ENCODE results near the gene GABARAP. TPM values are rescaled to one million over a fixed set of nuclear protein-coding genes. Genes with fewer than 3 reads are reported as not detected.

Gene GABARAP
- total RNA-seq (100 to 1,000 TPM; 440 to 567 (median 501) TPM), polyA plus RNA-seq (100 to 1,000 TPM; 540 to 733 TPM)
- long read RNA-seq, donor 1, transcript GABARAP-201 (4 exons, 1,634 nt), result major isoform, 109 of 110 reads
- long read RNA-seq, donor 1, partial matches to known transcripts, result 0 of 110 reads
- long read RNA-seq, donor 1, other reads (novel, unspliced or antisense), result 0 of 110 reads
- long read RNA-seq, donor 2, transcript GABARAP-201 (4 exons, 1,634 nt), result major isoform, 170 of 184 reads
- long read RNA-seq, donor 2, partial matches to known transcripts, result 0 of 184 reads
- long read RNA-seq, donor 2, other reads (novel, unspliced or antisense), result 9 of 184 reads
- long read RNA-seq, donor 3, transcript GABARAP-201 (4 exons, 1,634 nt), result major isoform, 66 of 69 reads
- long read RNA-seq, donor 3, partial matches to known transcripts, result 0 of 69 reads
- long read RNA-seq, donor 3, other reads (novel, unspliced or antisense), result 1 of 69 reads

DNA sequence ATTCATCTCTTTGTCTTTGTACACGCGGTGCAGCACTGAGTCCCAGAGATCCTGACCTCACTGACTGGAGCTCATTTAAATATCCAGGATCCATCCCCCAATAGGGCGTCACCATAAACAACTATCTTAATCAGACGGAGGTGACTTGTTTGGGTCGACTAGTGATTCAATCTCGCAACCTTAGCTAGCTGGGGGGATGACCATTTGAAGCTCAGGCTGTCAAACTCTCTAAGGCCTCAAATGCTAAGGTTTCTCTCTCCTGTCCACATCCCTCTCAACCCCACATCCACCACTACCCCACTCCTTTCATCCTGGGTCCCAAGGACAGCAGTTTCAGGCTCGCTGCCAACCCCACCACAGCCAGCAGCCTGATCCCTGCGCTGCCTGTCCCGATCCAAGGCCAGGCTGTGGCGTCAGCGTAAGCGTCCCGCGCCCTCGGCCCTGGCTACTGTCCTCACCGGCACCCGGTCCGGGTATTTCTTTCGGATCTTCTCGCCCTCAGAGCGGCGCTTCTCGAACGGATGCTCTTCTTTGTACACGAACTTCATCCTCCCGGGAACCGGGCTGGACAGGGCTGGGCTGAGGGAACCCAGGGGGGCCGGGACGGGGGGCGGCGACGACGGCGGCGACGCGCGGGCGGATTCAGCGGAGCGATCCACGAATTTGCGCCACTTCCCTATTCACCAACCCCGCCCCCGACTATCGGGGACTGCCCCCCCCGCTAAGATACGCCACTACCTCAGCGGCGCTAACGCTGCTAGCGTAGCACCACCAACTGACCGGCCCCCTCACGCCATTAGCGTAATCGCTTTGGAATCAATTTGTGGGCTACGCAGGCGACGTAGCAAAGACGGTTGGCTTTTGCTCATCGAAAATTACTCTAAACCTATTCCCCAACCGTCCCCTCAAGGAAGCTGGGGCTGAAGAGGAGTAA lies at the start of gene GABARAP:
TSS of gene GABARAP (minus strand) at position 667 of the 934 bp plus-strand sequence. CDS start at position 548, 119 bp downstream.
- 0 to 1% methylated on average over 62 of the region's 62 CpGs for WGBS, 2 donors
- Histone ChIP-seq H3K27me3 (no peaks in the 10 kb centered on the region), H3K4me1 (peaks cover 14 to 39% (median 33%) of the 10 kb centered on the region in 9 donors), H3K9me3 (no peaks in the 10 kb centered on the region), H3K36me3 (peaks cover 0 to 50% (median 15%) of the 10 kb centered on the region in 9 donors), H3K27ac (peak within 1 kb of the TSS; percentile 88 to 100 (median 96)), H3K4me3 (peak within 1 kb of the TSS; percentile 68 to 97 (median 84))
- ATAC-seq, result peak; percentile 28 to 66 (median 51)
- intact Hi-C loops (cut with DNase I), result loop anchor here in 2 of 10 donors (2.0 to 5.0 kb wide), 2 partner anchors 65 kb away; partner anchors contain the start of gene EIF5A (in 2 of the 2)
- peak; percentile 96 to 97 for DNase-seq
- TF ChIP-seq, protein P1, sequence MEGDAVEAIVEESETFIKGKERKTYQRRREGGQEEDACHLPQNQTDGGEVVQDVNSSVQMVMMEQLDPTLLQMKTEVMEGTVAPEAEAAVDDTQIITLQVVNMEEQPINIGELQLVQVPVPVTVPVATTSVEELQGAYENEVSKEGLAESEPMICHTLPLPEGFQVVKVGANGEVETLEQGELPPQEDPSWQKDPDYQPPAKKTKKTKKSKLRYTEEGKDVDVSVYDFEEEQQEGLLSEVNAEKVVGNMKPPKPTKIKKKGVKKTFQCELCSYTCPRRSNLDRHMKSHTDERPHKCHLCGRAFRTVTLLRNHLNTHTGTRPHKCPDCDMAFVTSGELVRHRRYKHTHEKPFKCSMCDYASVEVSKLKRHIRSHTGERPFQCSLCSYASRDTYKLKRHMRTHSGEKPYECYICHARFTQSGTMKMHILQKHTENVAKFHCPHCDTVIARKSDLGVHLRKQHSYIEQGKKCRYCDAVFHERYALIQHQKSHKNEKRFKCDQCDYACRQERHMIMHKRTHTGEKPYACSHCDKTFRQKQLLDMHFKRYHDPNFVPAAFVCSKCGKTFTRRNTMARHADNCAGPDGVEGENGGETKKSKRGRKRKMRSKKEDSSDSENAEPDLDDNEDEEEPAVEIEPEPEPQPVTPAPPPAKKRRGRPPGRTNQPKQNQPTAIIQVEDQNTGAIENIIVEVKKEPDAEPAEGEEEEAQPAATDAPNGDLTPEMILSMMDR (IDR thresholded peaks at IDR 0.05), result no peak

DNA sequence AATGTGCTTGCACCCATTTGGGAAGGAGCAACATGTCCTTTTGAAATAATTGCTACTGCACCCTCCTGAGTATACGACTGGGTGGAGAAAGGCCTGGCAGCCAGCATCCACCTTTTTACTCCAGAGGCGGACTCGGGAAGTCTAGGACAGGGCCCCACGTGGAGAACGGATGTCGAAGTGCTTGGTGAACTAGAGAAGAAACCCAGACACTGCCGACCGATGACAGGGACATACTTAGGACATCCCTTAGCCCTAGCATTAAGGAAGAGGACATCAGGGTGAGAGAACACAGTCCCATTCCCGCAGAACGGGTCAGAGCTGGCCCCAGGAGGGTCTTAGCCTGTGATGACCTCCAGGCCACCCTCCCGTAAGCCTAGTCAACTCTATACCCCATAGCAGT lies 48.4 kb upstream of the GABARAP start:
- intact Hi-C loops (cut with DNase I), result loop anchor here in 4 of 10 donors (10.0 kb wide), 2 partner anchors 236 to 246 kb away; partner anchors contain the start of gene SLC16A11 (in 2 of the 4)
- DNase-seq (no peak), ATAC-seq (peak in 5 of 8 donors; percentile 2 to 14 (median 5))
- WGBS, 2 donors, result 39 to 42% methylated on average over 11 of the region's 11 CpGs
- TF ChIP-seq, protein P1 (IDR thresholded peaks at IDR 0.05), result no peak
- Histone ChIP-seq H3K9me3 (no peaks in the 10 kb centered on the region), H3K4me3 (no peak overlapping the region), H3K4me1 (peaks cover 18 to 65% (median 48%) of the 10 kb centered on the region in 9 donors), H3K36me3 (peaks cover 0 to 22% (median 2%) of the 10 kb centered on the region in 9 donors), H3K27ac (peak overlapping the region in 7 of 10 donors; percentile 3 to 51 (median 22)), H3K27me3 (peaks cover 0 to 77% (median 39%) of the 10 kb centered on the region in 7 donors)

DNA sequence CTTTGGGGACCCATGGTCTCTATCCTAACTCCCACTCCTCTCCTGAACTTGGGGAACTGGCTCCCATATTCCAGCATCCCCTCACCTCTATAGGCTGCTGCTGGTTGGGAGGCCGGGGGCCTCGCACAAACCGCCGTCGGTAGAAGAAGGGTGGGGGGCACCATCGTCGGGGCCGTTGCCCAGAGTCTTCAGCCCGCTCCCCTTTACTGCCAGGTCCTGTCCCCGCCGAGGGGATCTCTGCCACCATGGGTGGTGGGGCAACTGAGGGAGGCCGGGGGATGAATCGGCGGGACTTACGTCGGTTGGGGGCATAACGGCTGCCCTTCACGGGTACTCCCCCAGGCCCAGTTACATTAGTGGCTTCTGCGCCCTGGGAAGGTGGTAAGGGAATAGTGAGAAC lies 47.9 kb upstream of the GABARAP start:
- intact Hi-C loops (cut with DNase I), result loop anchor here in 4 of 10 donors (10.0 kb wide), 2 partner anchors 235 to 245 kb away; partner anchors contain the start of gene SLC16A11 (in 2 of the 4)
- Histone ChIP-seq H3K9me3 (no peaks in the 10 kb centered on the region), H3K4me3 (no peak overlapping the region), H3K36me3 (peaks cover 0 to 27% (median 6%) of the 10 kb centered on the region in 9 donors), H3K27me3 (peaks cover 0 to 72% (median 39%) of the 10 kb centered on the region in 7 donors), H3K27ac (peak overlapping the region in 7 of 10 donors; percentile 9 to 51 (median 38)), H3K4me1 (peaks cover 18 to 65% (median 44%) of the 10 kb centered on the region in 9 donors)
- peak in 4 of 8 donors; percentile 0 to 2 (median 1) for ATAC-seq
- WGBS, 2 donors, result 86 to 87% methylated on average over 19 of the region's 19 CpGs
- TF ChIP-seq, protein P1 (IDR thresholded peaks at IDR 0.05), result no peak
- no peak for DNase-seq

Measured in heart right ventricle (tissue), 16 donors.